Mucosa of rectum (tissue), 2 donors: ENCODE results near the gene CDH11.

Experiments used
- H3K27ac ChIP-seq, 2 donors: one replicate each; pipeline ENCODE4 v1.7.0; 2013; ENCODE audit warnings: inconsistent platforms in 2 of 2, low read depth in 2 of 2, low read length in 2 of 2
- H3K27me3 ChIP-seq, 2 donors: one replicate each; pipeline ENCODE4 v1.7.0; 2013; ENCODE audit warnings: low read length in 2 of 2; ENCODE audit not compliant: control insufficient read depth in 2 of 2, insufficient read depth in 2 of 2
- H3K36me3 ChIP-seq, 2 donors: one replicate each; pipeline ENCODE4 v1.7.0; 2013; ENCODE audit warnings: low read length in 2 of 2; ENCODE audit not compliant: control insufficient read depth in 2 of 2, insufficient read depth in 2 of 2
- H3K4me1 ChIP-seq, 2 donors: one replicate each; pipeline ENCODE4 v1.7.0; 2013; ENCODE audit warnings: low read length in 2 of 2, mild to moderate bottlenecking in 1 of 2; ENCODE audit not compliant: control insufficient read depth in 2 of 2, insufficient read depth in 2 of 2
- H3K4me3 ChIP-seq, 2 donors: one replicate each; pipeline ENCODE4 v1.7.0; 2013; ENCODE audit warnings: low read length in 2 of 2
- H3K9ac ChIP-seq, 2 donors: one replicate each; pipeline ENCODE4 v1.7.0; 2013; ENCODE audit warnings: low read length in 2 of 2, low read depth in 1 of 2, mild to moderate bottlenecking in 1 of 2
- H3K9me3 ChIP-seq, 2 donors: one replicate each; pipeline ENCODE4 v1.7.0; 2013; ENCODE audit warnings: low read length in 2 of 2; ENCODE audit not compliant: control insufficient read depth in 2 of 2
- donor health status: healthy.
- donor health status: Normal muscosa, but diverticular disease.

The CDH11 gene

GRCh38 chr16:64907844-64908243, 214.0 kb downstream of the CDH11 start:
- H3K27ac ChIP-seq, result no peak overlapping the region
- H3K9me3 ChIP-seq, result no peaks in the 10 kb centered on the region
- no peak overlapping the region for H3K4me3 ChIP-seq
- H3K9ac ChIP-seq, result no peak overlapping the region
- H3K27me3 ChIP-seq, result no peaks in the 10 kb centered on the region
- H3K36me3 ChIP-seq, result no peaks in the 10 kb centered on the region
- no peaks in the 10 kb centered on the region for H3K4me1 ChIP-seq

GRCh38 chr16:64903770-64904169, 218.1 kb downstream of the CDH11 start:
- Histone ChIP-seq H3K27me3 (no peaks in the 10 kb centered on the region), H3K4me1 (no peaks in the 10 kb centered on the region), H3K27ac (no peak overlapping the region), H3K4me3 (no peak overlapping the region), H3K9me3 (no peaks in the 10 kb centered on the region), H3K36me3 (no peaks in the 10 kb centered on the region), H3K9ac (no peak overlapping the region)

DNA sequence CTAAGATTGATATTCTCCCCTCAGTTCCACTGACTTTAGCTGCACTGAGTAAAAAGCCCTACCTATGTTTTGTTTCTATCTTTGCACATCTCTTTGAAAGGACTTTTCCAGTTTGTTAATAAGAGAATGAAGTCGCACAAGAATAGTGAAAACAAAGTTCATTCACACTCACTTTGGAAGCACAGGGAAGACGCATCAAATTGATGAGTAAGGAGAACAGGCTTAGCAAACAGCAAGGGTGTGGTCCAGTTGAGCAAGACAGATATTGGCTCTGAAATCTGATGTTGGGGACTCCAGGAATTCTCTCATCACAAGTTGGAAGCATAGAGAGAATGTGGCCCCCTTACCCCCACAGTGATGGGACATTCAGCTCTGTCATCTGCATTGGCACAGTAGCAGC, 221.3 kb downstream of the CDH11 start:
- no peaks in the 10 kb centered on the region for H3K9me3 ChIP-seq
- no peaks in the 10 kb centered on the region for H3K36me3 ChIP-seq
- no peaks in the 10 kb centered on the region for H3K4me1 ChIP-seq
- H3K27ac ChIP-seq, result no peak overlapping the region
- H3K4me3 ChIP-seq, result no peak overlapping the region
- H3K27me3 ChIP-seq, result no peaks in the 10 kb centered on the region
- no peak overlapping the region for H3K9ac ChIP-seq

DNA sequence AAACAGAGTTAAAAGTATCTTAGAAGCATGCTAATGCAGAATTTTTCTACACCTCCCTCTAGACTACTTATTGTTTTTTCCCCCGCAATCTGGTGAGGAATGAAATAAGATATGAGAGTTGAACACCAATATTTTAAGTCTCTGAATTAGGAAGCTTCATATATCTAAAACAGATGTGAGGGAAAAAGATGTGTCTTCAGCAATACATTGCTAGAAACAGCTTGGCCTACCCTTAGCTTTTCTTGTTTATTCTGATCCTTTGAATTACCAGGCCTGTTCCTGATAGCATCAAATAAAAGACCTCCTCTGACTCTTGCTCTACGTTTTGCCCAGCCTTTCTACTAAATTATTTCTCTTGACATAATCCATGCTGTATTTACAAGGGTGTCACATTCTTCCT, 221.8 kb downstream of the CDH11 start:
- Histone ChIP-seq H3K9ac (no peak overlapping the region), H3K36me3 (no peaks in the 10 kb centered on the region), H3K27ac (no peak overlapping the region), H3K9me3 (no peaks in the 10 kb centered on the region), H3K4me1 (no peaks in the 10 kb centered on the region), H3K4me3 (no peak overlapping the region), H3K27me3 (no peaks in the 10 kb centered on the region)

DNA sequence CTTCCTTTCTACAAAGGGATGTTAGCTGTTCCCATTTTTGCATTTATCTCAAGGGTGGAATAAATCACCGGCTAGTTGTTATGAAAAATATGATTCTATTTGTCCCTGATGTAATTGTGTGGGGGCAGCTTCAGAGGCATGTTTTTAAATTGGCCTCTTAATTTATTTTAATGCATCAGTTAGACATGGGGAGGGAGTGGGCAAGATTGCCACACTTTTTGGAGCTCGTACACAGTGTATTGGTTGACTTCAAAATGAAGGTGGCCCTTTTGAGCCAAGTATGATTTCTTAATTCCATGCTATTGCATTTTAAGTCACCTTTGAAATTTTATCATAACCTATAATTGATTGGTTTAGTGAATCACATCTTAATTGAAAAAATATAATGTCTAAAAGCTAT, 223.7 kb downstream of the CDH11 start:
- no peak overlapping the region for H3K4me3 ChIP-seq

More for the DNA sequence above, 223.7 kb downstream of the CDH11 start:
- Histone ChIP-seq H3K27ac (no peak overlapping the region), H3K9ac (no peak overlapping the region), H3K27me3 (no peaks in the 10 kb centered on the region), H3K9me3 (no peaks in the 10 kb centered on the region), H3K4me1 (no peaks in the 10 kb centered on the region), H3K36me3 (no peaks in the 10 kb centered on the region)
